Measurements from ENCODE around the gene FAM174A.
A peak's percentile ranks its signal among the peaks of the same experiment; 100 is the strongest.

The FAM174A gene

DNA sequence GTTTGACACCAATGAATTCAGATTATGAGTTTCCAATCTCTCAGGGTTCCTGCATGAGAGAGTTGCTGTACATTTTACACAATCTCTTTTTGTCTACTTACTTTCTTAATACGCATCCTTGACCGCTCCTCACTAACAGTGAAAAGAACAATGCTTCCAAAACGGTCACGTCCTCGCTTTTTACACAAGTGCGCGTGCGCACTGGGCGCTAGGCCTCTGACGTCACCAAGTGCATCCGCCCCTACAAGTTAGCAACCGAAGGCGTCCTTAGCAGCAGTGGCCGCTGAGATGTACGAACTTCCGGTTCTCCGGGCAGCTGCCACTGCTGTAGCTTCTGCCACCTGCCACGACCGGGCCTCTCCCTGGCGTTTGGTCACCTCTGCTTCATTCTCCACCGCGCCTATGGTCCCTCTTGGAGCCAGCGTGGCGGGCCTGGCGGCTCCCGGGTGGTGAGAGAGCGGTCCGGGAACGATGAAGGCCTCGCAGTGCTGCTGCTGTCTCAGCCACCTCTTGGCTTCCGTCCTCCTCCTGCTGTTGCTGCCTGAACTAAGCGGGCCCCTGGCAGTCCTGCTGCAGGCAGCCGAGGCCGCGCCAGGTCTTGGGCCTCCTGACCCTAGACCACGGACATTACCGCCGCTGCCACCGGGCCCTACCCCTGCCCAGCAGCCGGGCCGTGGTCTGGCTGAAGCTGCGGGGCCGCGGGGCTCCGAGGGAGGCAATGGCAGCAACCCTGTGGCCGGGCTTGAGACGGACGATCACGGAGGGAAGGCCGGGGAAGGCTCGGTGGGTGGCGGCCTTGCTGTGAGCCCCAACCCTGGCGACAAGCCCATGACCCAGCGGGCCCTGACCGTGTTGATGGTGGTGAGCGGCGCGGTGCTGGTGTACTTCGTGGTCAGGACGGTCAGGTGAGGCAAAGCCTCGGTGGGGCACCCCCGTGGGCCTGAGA, at the start of gene FAM174A:
FAM174A (plus strand) TSS at position 315 of the 946 bp plus-strand sequence; CDS start at position 472, 157 bp downstream.
- DNase-seq (ENCODE audit: low spot score) = peak; percentile 95

DNA sequence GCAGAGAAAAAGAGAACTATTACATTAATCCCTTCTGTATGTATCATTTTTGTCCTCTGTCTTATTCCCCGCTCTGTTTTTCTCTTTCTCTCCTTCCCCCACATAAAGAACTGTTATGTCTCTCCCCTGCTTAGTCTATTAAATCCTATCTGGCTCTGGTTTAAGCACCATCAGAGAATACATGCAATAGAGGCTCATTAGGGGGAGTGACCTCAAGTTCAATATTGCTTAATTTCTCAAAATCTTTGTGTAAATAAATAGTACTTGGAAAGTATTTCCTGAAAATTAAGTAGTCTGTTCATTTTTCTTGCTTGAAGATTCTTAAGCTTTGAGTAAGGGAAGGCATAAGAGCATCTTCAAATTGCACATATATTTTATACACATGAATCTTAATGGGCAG, 41.2 kb upstream of the FAM174A start:
- DNase-seq (ENCODE audit: low spot score) = no peak

DNA sequence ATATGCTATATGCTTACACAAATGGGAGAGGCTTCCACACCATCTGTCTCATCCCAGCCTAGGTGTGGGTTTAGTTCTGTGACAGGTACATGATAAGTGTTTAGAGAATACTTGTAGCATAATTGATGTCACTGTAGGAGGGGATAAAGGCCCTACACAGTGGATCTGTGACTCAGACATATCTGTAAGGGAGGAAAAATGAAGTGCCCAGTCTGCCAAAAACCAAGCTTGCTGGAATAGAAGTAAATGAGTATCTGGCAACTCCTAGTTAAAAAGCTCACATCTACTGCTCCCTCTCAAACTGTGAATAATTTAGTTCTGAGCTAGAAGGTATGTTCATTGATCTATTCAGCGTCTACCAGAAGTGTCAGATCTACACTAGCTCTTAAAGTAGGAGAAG, 38.9 kb upstream of the FAM174A start:
- no peak for DNase-seq (ENCODE audit: low spot score)

DNA sequence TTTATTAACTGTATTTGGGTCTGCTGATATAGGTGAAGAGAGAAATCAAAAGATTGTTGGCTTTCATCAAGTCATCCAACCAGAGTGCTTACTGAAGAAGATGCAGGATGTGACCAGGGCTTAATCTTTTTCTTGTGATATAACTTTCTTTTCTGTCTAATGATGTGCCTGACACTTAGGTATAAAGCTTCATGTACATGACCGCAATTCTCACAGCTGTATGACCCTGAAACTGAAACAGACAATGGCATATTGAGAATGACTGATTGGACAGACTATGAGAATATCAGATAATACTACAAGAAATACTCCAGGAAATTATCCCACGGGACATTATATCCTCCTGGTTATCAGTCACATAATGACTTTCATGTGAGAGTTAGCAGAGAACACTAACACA, 32.5 kb upstream of the FAM174A start:
- no peak for DNase-seq (ENCODE audit: low spot score)

DNA sequence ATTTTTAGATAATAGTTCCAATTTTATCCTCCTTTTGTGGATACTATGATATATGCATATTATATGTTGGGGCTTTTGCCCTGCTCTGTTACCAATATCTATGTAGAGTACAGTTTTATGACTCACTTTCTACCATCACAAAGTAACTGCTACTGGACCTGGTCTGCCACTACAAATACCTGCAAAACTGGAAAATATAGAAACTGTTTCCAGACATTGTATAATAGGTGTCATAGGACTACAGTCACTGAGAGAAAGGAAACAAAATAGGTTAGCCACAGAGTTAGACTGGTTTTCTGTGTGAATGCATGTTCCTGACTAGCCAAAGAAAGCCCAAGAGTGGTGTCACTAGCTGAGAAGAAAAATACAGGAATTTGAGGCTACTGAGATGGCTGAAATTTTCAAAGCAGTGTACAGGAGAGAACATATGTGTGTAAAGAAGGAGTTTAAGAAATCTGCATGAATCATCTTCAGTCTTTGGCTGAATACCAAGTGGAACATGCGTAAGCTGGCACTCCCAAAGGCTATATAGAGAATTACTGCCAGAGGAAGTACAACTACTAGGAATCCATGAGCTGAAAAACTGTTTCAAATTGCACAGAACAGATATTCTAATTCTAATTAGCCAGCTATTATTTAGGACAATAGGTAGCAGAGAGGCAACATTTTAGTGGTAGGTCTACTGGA, 29.0 kb upstream of the FAM174A start:
- peak; percentile 17 for DNase-seq (ENCODE audit: low spot score)

DNA sequence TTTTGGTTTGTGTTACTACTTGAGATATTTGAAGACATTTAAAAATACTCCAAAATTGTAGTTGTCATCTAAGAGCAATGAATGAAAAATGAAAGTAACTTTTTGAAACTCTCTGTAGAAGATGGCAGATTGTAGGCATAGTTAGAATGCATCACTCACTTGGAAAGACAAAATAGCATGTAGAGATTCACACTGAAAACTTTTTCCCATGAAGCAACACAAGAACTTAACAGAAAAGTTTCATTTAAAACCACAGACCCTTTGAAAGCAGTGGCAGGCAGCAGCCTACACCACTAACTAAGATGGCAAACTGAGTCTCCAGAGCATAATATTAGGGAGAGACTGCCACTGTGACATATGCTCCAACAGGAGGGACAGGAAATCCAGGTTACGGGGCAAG, 18.9 kb upstream of the FAM174A start:
- no peak for DNase-seq (ENCODE audit: low spot score)

DNA sequence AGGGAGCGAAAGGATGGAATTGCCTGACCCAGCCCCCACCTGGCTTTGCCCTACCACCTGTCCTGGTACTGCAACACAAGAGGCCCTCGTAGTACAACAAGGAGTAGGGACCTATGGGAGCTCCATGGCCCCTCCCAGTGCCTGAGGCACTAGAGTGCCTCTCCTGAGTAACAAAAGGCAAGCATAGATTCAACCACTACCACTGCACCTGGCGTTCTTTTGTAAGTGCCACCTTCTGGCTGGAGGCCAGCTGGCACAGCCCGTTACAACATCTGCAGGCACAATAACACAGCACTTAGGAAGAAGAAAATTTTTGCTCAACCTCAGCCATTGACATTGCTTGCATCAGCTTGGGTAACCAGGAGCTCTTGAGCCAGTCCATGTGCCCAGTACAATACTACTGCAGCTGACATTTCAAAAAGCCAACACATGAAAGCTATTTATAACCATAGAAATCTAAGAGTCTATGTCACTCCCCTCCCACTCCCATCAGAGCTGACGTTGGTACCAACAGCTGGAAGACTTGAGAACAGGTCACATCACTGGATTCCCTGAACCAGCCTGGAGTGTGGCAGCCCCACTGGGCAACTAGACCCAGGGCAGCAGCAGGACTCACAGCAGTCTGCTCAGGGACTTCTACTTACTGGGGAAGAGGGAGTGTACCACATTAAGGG, 17.7 kb upstream of the FAM174A start:
- no peak for DNase-seq (ENCODE audit: low spot score)

DNA sequence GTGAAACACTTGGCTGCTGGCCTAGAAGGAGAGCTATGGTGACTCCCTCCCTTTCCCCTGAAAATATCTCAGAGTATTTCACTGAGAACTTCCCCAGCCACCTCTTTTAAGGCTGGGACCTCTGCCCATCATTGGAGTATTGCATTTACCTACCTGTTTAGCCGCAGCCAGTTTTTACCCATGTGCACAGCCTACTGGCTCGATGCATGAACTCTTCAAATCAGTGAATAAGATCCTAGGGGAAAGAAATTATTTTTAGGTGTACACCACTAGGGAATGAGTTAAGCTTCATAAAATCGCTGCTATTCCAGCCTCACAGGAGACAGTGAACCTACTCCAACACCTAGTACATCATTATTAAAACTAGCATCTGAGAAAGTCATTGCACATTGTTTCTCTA, 16.8 kb upstream of the FAM174A start:
- DNase-seq (ENCODE audit: low spot score) = no peak

DNA sequence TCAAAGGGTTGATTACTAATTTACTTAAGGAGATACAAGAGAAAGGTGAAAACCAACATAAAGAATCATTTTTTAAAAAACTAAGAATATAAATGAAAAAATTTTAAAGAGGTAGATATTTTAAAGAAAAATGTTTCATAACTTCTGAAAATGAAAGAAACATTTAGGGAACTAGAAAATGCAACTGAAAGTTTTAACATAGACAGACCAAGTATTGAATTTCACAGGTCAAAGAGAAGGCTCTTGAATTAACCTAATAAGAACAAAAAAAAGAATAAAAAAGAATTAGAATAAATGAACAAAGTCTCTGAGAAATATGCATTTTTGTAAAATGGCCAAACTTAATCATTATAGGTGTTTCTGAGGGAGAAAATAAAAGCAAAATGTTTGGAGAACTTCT, 16.1 kb upstream of the FAM174A start:
- DNase-seq (ENCODE audit: low spot score) = no peak

DNA sequence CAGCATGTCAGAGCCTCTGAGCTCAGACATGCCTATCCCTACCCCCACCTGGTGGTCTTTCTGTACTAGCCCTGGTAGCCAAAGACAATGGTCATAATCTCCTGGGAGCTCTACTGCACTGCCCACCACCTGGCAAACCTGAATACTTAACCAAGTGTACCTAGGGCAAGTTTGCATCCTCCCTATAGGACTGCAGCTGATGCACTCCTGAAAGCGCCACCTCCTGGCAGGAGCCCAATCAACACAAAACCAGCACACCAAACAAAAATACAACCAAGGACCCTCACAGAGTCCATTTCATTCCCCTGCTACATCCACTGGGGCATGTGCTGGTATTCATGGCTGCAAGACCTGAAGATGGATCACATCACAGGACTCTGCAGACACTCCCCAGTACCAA, 14.8 kb upstream of the FAM174A start:
- no peak for DNase-seq (ENCODE audit: low spot score)

DNA sequence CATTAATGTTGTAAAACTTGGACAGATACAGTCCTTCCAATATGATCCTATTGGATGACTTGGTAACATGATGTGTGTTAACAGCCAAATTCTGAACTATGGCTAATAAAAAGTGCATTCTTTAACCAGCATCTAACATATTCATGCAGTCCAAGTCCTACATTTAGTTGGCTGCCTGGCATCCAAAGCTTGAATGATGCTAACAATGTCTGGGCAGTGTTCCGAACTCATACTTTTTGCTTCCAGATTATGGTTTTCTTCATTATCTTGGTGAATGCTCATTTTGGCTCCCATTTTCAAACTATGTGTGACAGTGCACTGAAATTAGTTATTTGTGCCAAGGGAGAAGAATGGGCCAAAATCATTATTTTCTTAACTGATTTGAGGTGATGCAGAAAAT, 2.8 kb downstream of the FAM174A start:
- no peak for DNase-seq (ENCODE audit: low spot score)

DNA sequence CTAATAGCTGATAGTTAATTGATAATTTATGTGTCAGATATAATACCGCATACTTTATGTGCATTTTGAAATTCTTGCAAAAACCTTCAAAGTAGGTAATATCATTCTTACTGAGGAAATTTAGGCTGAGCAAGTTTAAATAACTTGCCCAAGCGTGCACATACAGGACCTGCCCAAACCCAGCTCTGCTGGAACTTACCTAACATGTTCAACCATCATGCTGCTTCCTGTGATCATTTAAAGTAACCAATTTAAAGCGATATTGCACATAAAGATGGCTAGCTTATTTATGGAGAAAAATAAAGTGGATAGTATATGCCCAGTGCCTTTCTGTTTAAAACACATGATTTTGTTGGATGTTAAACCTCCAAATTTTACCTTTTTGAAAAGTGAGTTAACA, 4.3 kb downstream of the FAM174A start:
- DNase-seq (ENCODE audit: low spot score) = no peak

DNA sequence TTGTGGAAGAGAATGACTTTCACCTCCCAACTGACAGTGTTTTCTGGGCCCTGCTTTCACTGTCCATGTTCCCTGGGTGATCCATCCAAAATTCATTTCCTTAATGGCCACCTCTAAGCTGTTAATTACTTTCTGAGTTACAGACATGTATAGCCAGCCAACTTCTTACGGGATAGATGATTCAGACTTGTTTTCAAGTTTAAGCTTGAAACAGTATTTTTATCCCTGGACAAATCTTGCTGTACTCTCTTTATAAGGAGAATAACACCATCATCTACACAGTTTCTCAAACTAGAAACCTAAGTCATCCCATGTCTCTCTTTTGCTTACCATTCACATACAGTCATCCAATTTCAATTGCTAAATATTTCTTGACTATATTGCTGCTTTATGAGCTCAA, 6.9 kb downstream of the FAM174A start:
- no peak for DNase-seq (ENCODE audit: low spot score)

DNA sequence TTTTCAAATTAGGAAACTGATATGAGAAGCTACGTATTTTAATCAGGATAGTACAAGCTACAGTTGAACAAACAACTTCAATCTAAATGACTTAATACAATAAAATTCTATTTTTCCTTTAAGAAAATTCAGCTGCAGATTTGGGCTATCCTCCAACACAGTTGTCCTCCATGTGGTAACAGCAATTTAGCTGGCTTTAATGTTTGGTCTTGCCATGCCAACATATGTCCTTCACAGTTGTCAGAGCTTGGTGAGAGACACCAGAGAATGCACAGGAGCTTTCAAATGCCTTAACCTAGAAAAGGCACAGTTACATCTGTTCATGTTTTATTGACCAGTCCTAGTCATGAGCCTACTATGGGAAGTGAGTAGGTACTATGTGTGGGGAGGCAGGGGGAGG, 10.8 kb downstream of the FAM174A start:
- no peak for DNase-seq (ENCODE audit: low spot score)

DNA sequence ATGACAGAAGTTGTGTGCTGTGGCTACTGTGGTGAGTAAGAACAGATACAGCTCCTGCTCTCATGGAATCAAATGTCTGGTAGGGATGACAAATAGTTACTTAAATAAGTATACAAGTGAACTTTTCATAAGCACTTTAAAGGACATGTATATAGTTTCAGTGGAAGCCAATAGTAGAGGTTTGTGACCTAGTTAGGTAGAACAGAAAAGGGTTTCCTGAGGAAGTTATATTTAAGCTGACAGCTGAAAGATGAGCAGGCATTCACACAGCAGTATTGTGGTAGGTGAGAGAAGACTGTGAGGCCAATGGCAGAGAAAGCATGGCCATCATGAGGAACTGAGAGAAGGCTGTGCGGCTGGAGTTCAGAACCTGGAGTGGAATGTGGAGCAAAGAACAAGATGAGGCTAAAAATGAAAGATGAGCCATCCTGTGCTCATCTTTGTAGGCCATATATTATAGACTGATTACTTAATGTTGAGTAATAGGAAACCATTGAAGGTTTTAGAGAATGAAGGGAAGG, 15.4 kb downstream of the FAM174A start:
- no peak for DNase-seq (ENCODE audit: low spot score)

DNA sequence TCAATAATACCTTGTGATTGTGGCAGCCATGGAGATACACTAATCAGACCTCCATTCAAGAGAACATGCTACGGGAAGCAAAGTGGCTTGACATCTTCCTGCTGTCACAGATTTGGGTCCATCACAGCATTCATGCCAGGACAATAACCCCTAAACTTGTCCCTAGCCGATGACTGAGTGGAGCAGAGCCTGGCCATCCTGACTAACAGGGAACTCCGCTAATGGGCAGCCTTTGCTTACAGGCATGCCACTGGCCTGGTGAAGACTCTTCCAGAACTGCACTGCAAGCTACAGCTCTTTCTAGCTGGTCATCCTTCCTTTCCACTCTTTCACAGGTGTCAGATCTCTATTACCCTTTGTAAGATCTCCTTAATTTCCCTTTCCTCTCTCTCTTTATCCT, 16.0 kb downstream of the FAM174A start:
- no peak for DNase-seq (ENCODE audit: low spot score)

DNA sequence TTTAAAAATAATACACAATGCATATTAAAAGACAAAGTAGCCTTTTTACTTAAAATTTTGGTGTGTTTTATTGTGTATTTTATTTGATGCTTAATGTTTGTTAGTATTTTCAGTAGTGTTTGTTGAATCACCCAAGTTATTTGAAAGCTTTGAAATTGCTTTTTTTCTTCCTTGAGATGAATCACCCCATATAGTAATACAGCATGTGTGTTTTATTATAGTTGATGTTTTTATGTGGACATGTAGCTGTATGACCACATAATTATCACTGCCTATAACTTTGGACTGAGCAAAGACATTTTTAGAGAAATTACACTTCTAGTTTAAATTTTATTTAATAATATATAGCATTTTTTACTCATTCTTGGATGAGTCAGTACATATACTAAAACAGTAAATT, 18.0 kb downstream of the FAM174A start:
- DNase-seq (ENCODE audit: low spot score) = peak; percentile 8

DNA sequence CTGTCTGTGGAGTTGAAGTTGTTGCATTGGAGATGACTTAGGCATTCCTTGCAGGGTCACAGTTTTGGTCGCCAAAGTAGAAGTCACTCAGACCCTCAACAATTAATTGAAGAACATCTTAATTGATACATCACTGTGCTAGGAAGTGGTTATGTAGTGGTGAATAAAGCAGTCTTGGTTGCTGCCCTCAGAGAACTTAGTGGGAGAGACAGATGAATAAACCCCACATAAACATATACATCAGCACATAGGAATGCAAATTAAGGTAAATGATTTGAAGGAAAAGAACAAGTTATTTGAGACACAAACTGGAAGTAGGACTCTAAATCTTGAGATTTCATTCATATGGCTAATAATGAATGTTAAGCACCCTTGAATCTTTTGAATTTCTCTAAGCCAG, 25.7 kb downstream of the FAM174A start:
- no peak for DNase-seq (ENCODE audit: low spot score)

DNA sequence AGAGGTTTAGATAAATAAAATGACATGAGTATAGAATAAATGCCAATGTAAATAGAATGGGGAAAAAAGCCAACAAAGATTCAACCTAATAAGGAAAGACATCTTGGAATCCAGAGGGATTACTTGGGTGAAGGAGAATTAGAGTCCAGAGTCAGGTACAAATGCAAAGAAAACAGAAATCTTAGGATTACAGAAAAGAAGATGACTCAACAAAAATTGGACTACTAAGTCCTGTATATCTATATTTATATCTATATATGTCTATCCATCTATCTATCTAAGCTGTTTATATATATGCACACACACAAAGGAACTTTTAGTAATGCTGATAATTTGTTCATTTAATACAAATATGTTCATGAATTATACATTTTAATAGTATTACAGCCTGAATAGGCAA, 27.6 kb downstream of the FAM174A start:
- DNase-seq (ENCODE audit: low spot score) = no peak

DNA sequence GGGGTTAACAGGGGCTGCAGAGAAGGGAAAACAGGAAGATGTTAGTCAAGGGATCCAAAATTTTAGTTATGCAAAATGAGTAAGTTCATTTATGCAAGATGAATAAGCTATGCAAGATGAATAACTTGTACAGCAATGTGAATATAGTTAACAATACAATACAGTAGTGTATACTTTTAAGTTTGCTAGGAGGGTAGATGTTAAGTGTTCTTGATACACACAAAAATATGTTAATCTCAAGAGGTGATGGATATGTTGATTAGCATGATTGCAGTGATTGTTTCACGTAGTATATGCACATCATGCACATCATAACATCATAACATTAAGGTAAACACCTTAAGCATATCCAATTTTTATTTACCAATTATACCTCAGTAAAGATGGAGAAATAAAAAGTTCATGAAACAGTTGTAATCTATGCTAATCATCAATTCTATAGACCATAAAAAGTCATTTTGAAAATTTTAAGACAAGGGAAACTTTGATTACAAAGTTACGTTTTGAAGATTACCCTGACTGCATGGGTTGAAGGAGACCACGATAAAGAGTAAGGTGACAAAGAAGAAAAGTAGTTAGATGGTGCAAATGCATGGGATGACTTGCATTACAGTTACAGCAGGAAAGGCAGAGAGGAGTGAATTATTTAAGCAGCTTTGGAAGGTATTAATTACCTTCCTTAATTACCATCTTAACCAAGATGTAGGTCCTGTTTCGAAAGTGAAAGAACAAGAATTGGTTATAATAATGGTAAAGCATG, 31.4 kb downstream of the FAM174A start:
- DNase-seq (ENCODE audit: low spot score) = no peak

DNA sequence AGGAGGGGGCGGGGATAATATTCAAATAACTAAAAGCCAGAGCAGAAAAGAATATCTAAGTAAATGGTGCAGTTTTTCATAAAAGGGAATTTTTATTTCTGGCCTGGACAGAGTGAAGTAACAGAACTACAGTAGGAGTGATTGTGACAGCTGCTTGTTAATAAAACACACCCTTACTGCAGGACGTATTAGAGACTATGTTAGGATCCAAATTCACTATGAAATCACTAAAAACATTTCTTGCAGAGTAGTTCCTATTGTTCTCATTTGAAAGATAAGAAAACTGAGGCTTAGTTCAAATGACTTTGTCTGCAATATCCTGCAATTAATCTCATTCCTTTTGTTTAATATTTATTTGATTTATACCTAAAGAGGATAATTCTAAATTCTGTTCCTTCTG, 39.5 kb downstream of the FAM174A start:
- DNase-seq (ENCODE audit: low spot score) = no peak

DNA sequence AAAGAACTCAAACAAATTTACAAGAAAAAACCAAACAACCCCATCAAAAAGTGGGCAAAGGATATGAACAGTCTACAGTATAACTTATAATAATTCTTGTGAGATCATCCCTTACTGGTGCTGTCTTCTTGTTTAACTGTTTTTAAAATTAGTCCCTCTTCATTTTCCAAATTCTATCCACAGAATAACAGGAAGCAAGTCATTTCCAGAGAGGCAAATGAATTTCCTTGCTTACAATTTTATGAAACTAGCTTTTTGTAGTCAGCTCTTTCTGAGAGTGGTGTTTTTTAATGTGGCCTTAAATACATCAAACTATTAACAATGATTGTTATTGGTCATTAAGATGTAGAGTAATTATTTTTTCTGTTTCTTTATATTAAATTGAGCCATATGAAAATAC, 40.6 kb downstream of the FAM174A start:
- no peak for DNase-seq (ENCODE audit: low spot score)

Data from AG08395 (cell line).